ENCODE results near the gene GPD1. TPM values are rescaled to one million over a fixed set of nuclear protein-coding genes. Genes with fewer than 3 reads are reported as not detected.

The GPD1 gene
- total RNA-seq, 3 donors from 2014 or later, result 235 to 4,731 (median 280) TPM

- intact Hi-C loops (cut with DNase I; ENCODE audit: low total_unique reads), result no loop called here
- Histone ChIP-seq H3K27me3 (no peaks in the 10 kb centered on the region), H3K4me3 (peak overlapping the region in 1 of 3 donors; percentile 3), H3K9me3 (no peaks in the 10 kb centered on the region), H3K4me1 (peaks cover 0 to 11% of the 10 kb centered on the region in 2 donors), H3K27ac (peak overlapping the region; percentile 20 to 64), H3K36me3 (no peaks in the 10 kb centered on the region)
- no peak for DNase-seq (ENCODE audit: low spot score in 2 of 2)
- TF ChIP-seq POLR2AphosphoS5 (IDR thresholded peaks at IDR 0.05) (no peak), POLR2A (IDR thresholded peaks at IDR 0.05) (no peak), CTCF (IDR thresholded peaks at IDR 0.05) (no peak)
These were observed 884 bp downstream of the GPD1 start for GRCh38 chr12:50104417-50105366.

GRCh38 chr12:50105913-50106450, 2.2 kb downstream of the GPD1 start:
- Histone ChIP-seq H3K27ac (no peak overlapping the region), H3K4me3 (peak overlapping the region in 1 of 3 donors; percentile 3), H3K27me3 (no peaks in the 10 kb centered on the region), H3K9me3 (no peaks in the 10 kb centered on the region), H3K36me3 (no peaks in the 10 kb centered on the region), H3K4me1 (peaks cover 3 to 22% of the 10 kb centered on the region in 2 donors)
- intact Hi-C loops (cut with DNase I; ENCODE audit: low total_unique reads), result no loop called here
- TF ChIP-seq POLR2A (IDR thresholded peaks at IDR 0.05) (no peak), POLR2AphosphoS5 (IDR thresholded peaks at IDR 0.05) (no peak), CTCF (IDR thresholded peaks at IDR 0.05) (no peak)
- no peak for DNase-seq (ENCODE audit: low spot score in 2 of 2)

GRCh38 chr12:50106907-50107306, 3.1 kb downstream of the GPD1 start:
- intact Hi-C loops (cut with DNase I; ENCODE audit: low total_unique reads), result no loop called here
- DNase-seq (ENCODE audit: low spot score in 2 of 2), result no peak
- Histone ChIP-seq H3K27ac (no peak overlapping the region), H3K36me3 (no peaks in the 10 kb centered on the region), H3K4me1 (peaks cover 7 to 22% of the 10 kb centered on the region in 2 donors), H3K27me3 (no peaks in the 10 kb centered on the region), H3K9me3 (no peaks in the 10 kb centered on the region), H3K4me3 (no peak overlapping the region)
- TF ChIP-seq CTCF (IDR thresholded peaks at IDR 0.05), result no peak
- no peak for TF ChIP-seq POLR2A (IDR thresholded peaks at IDR 0.05)
- no peak for TF ChIP-seq POLR2AphosphoS5 (IDR thresholded peaks at IDR 0.05)

- Histone ChIP-seq H3K36me3 (no peaks in the 10 kb centered on the region), H3K27ac (no peak overlapping the region), H3K4me1 (peaks cover 7 to 22% of the 10 kb centered on the region in 2 donors), H3K9me3 (no peaks in the 10 kb centered on the region), H3K27me3 (no peaks in the 10 kb centered on the region), H3K4me3 (no peak overlapping the region)
- TF ChIP-seq POLR2A (IDR thresholded peaks at IDR 0.05) (no peak), CTCF (IDR thresholded peaks at IDR 0.05) (no peak), POLR2AphosphoS5 (IDR thresholded peaks at IDR 0.05) (no peak)
- no peak for DNase-seq (ENCODE audit: low spot score in 2 of 2)
- intact Hi-C loops (cut with DNase I; ENCODE audit: low total_unique reads), result no loop called here
These were observed 3.8 kb downstream of the GPD1 start for GRCh38 chr12:50107416-50108268.
